ENCODE results near the gene SPINT3.

SPINT3 gene

GRCh38 chr20:45462711-45463509 lies 52.5 kb downstream of the SPINT3 start:
- no peak for DNase-seq (ENCODE audit: low read depth in 3 of 3, low spot score in 1 of 3)
